HEK293 (cell line): ENCODE data around the gene SPOCK1.

Experiments
- CTCF ChIA-PET: fragments of 350-600 bp; formaldehyde crosslinking; extraction: SDS; loops from one replicate; lab custom pipeline; 2021; ENCODE audit warnings: antibody characterized with exemption; lab: Yijun Ruan, JAX
- POLR2A ChIA-PET: fragments of 300-600 bp; formaldehyde crosslinking; extraction: SDS; loops from one replicate; lab custom pipeline; 2020; ENCODE audit warnings: antibody characterized with exemption, inconsistent platforms; lab: Yijun Ruan, JAX
- H3K27ac ChIP-seq: fragments of 200-500 bp; sonication (Bioruptor generic); 2 replicates; pipeline ENCODE4 v1.5.1; 2014; ENCODE audit warnings: low read depth, low read length, control low read depth, inconsistent platforms; ENCODE audit errors: extremely low read depth
- H3K36me3 ChIP-seq, 2 experiments: fragments of 200-500 bp in 1 of 2; sonication (Bioruptor generic) in 1 of 2; 1 replicate in 1 of 2; 2 replicates in 1 of 2; pipeline ENCODE4 v1.5.1; 2014 to 2017; ENCODE audit warnings: inconsistent platforms in 2 of 2, low read length in 2 of 2; ENCODE audit not compliant: control insufficient read depth in 2 of 2, insufficient read depth in 1 of 2
- H3K4me1 ChIP-seq: fragments of 200-500 bp; sonication (Bioruptor generic); 2 replicates; pipeline ENCODE4 v1.5.1; 2014; ENCODE audit warnings: mild to moderate bottlenecking, low read length, inconsistent platforms; ENCODE audit not compliant: control insufficient read depth, insufficient read depth
- H3K4me3 ChIP-seq: 2 replicates; pipeline ENCODE4 v1.5.1; 2011; ENCODE audit warnings: low read depth, mild to moderate bottlenecking, control low read depth, low read length, moderate library complexity
- H3K9me3 ChIP-seq: fragments of 200-500 bp; sonication (Bioruptor generic); 2 replicates; pipeline ENCODE4 v1.5.1; 2014; ENCODE audit warnings: low read depth, low read length, inconsistent platforms; ENCODE audit not compliant: control insufficient read depth, insufficient read depth
- BCL11B ChIP-seq: fragments of 450-650 bp; formaldehyde crosslinking; IDR thresholded peaks from 2 replicates; pipeline ENCODE4 v1.5.1; 2016; ENCODE audit warnings: low read depth, missing biosample characterization, missing genetic modification characterization
- FEZF1 ChIP-seq: fragments of 450-650 bp; formaldehyde crosslinking; IDR thresholded peaks from 2 replicates; pipeline ENCODE4 v1.5.1; 2016; ENCODE audit warnings: missing biosample characterization, missing genetic modification characterization
- KLF7 ChIP-seq: fragments of 450-650 bp; formaldehyde crosslinking; IDR thresholded peaks from 2 replicates; pipeline ENCODE4 v1.5.1; 2016; ENCODE audit warnings: missing biosample characterization, missing genetic modification characterization, borderline replicate concordance
- OSR2 ChIP-seq: fragments of 450-650 bp; formaldehyde crosslinking; IDR thresholded peaks from 2 replicates; pipeline ENCODE4 v1.5.1; 2016; ENCODE audit warnings: missing biosample characterization, missing genetic modification characterization
- PRDM1 ChIP-seq: fragments of 450-650 bp; formaldehyde crosslinking; IDR thresholded peaks from 2 replicates; pipeline ENCODE4; 2016; ENCODE audit warnings: missing biosample characterization, missing genetic modification characterization
- SCRT1 ChIP-seq: fragments of 450-650 bp; formaldehyde crosslinking; IDR thresholded peaks from 2 replicates; pipeline ENCODE4 v1.5.1; 2016; ENCODE audit warnings: missing biosample characterization, missing genetic modification characterization, borderline replicate concordance
- TRIM28 ChIP-seq: IDR thresholded peaks from 2 replicates; pipeline ENCODE4 v1.6.1; 2011; ENCODE audit warnings: low read length, control low read depth, borderline replicate concordance
- ZNF133 ChIP-seq: fragments of 450-650 bp; formaldehyde crosslinking; IDR thresholded peaks from 2 replicates; pipeline ENCODE4 v1.5.1; 2016; ENCODE audit warnings: missing biosample characterization, missing genetic modification characterization
- ZNF174 ChIP-seq: fragments of 450-650 bp; formaldehyde crosslinking; IDR thresholded peaks from 2 replicates; pipeline ENCODE4 v1.5.0; 2017; ENCODE audit warnings: missing biosample characterization, mild to moderate bottlenecking, missing genetic modification characterization
- ZNF175 ChIP-seq: fragments of 450-650 bp; formaldehyde crosslinking; IDR thresholded peaks from 2 replicates; pipeline ENCODE4 v1.5.1; 2016; ENCODE audit warnings: missing biosample characterization, missing genetic modification characterization
- ZNF335 ChIP-seq: fragments of 450-650 bp; formaldehyde crosslinking; conservative IDR thresholded peaks from 2 replicates; pipeline ENCODE4 v1.5.1; 2016; ENCODE audit warnings: missing biosample characterization, missing genetic modification characterization
- ZNF596 ChIP-seq: fragments of 450-650 bp; IDR thresholded peaks from 2 replicates; pipeline ENCODE4 v1.5.0; 2018; ENCODE audit warnings: missing biosample characterization, mild to moderate bottlenecking, missing genetic modification characterization, moderate library complexity
- ZNF707 ChIP-seq: fragments of 450-650 bp; formaldehyde crosslinking; IDR thresholded peaks from 2 replicates; pipeline ENCODE4 v1.5.1; 2016; ENCODE audit warnings: missing biosample characterization, missing genetic modification characterization
- ZNF843 ChIP-seq: fragments of 450-650 bp; formaldehyde crosslinking; IDR thresholded peaks from 2 replicates; pipeline ENCODE4 v1.5.1; 2016; ENCODE audit warnings: missing biosample characterization, missing genetic modification characterization
- ZSCAN16 ChIP-seq: fragments of 450-650 bp; formaldehyde crosslinking; IDR thresholded peaks from 2 replicates; pipeline ENCODE4 v1.5.1; 2016; ENCODE audit warnings: missing biosample characterization, missing genetic modification characterization
- TF ChIP-seq, protein P1 (sequence below): fragments of 450-650 bp; formaldehyde crosslinking; IDR thresholded peaks from 2 replicates; pipeline ENCODE4 v1.5.1; 2016; ENCODE audit warnings: missing biosample characterization, missing genetic modification characterization, low read depth
- TF ChIP-seq, protein P2 (sequence below): fragments of 450-650 bp; IDR thresholded peaks from 2 replicates; pipeline ENCODE4 v1.5.1; 2018; ENCODE audit warnings: missing biosample characterization, missing genetic modification characterization
- TF ChIP-seq, protein P3 (sequence below): fragments of 450-650 bp; formaldehyde crosslinking; IDR thresholded peaks from 2 replicates; pipeline ENCODE4 v1.5.1; 2017; ENCODE audit warnings: missing biosample characterization, missing genetic modification characterization
- TF ChIP-seq, protein P4 (sequence below): fragments of 450-650 bp; formaldehyde crosslinking; optimal IDR thresholded peaks from 2 replicates; pipeline ENCODE3; 2016; ENCODE audit warnings: missing biosample characterization, mild to moderate bottlenecking, missing genetic modification characterization
- TF ChIP-seq, protein P5 (sequence below): fragments of 450-650 bp; formaldehyde crosslinking; IDR thresholded peaks from 2 replicates; pipeline ENCODE4 v1.5.1; 2017; ENCODE audit warnings: missing biosample characterization, mild to moderate bottlenecking, missing genetic modification characterization, moderate library complexity
- TF ChIP-seq, protein P6 (sequence below): fragments of 450-650 bp; IDR thresholded peaks from 2 replicates; pipeline ENCODE4 v1.5.1; 2018; ENCODE audit warnings: missing biosample characterization, mild to moderate bottlenecking, missing genetic modification characterization

SPOCK1 gene

DNA sequence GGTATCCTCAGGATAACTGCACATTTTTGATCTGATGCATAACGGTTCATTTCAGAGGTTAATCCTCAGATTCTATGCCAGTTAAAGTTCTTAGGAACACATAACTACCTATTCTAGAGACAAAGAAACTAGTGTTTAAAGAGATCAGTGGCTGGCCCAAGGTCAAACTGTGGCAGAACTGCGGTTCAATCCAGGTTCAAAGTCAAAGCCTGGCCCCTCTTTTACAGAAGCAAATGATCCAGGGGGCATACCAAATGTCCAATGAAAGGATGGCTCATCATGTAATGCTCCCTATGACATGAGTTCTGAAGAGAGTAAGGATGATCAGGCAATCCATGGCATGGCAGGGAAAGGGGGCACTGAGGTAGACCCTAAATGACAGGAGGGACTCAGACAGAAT is 283.3 kb downstream of the SPOCK1 start:
- ChIA-PET POLR2A (no interaction called here), CTCF (no interaction called here)
- Histone ChIP-seq H3K27ac (no peak overlapping the region), H3K9me3 (no peaks in the 10 kb centered on the region), H3K36me3 (no peaks in the 10 kb centered on the region), H3K4me1 (no peaks in the 10 kb centered on the region), H3K4me3 (no peak overlapping the region)
- no peak for TF ChIP-seq BCL11B
- TF ChIP-seq, protein P1, sequence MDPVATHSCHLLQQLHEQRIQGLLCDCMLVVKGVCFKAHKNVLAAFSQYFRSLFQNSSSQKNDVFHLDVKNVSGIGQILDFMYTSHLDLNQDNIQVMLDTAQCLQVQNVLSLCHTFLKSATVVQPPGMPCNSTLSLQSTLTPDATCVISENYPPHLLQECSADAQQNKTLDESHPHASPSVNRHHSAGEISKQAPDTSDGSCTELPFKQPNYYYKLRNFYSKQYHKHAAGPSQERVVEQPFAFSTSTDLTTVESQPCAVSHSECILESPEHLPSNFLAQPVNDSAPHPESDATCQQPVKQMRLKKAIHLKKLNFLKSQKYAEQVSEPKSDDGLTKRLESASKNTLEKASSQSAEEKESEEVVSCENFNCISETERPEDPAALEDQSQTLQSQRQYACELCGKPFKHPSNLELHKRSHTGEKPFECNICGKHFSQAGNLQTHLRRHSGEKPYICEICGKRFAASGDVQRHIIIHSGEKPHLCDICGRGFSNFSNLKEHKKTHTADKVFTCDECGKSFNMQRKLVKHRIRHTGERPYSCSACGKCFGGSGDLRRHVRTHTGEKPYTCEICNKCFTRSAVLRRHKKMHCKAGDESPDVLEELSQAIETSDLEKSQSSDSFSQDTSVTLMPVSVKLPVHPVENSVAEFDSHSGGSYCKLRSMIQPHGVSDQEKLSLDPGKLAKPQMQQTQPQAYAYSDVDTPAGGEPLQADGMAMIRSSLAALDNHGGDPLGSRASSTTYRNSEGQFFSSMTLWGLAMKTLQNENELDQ, result no peak
- TF ChIP-seq ZNF596 (tag by site-specific recombination), result no peak
- TF ChIP-seq, protein P2, sequence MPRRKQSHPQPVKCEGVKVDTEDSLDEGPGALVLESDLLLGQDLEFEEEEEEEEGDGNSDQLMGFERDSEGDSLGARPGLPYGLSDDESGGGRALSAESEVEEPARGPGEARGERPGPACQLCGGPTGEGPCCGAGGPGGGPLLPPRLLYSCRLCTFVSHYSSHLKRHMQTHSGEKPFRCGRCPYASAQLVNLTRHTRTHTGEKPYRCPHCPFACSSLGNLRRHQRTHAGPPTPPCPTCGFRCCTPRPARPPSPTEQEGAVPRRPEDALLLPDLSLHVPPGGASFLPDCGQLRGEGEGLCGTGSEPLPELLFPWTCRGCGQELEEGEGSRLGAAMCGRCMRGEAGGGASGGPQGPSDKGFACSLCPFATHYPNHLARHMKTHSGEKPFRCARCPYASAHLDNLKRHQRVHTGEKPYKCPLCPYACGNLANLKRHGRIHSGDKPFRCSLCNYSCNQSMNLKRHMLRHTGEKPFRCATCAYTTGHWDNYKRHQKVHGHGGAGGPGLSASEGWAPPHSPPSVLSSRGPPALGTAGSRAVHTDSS (tag by site-specific recombination), result no peak
- no peak for TF ChIP-seq TRIM28
- no peak for TF ChIP-seq SCRT1 (tag by site-specific recombination)
- TF ChIP-seq FEZF1 (tag by site-specific recombination), result no peak
- no peak for TF ChIP-seq ZNF174 (tag by site-specific recombination)

DNA sequence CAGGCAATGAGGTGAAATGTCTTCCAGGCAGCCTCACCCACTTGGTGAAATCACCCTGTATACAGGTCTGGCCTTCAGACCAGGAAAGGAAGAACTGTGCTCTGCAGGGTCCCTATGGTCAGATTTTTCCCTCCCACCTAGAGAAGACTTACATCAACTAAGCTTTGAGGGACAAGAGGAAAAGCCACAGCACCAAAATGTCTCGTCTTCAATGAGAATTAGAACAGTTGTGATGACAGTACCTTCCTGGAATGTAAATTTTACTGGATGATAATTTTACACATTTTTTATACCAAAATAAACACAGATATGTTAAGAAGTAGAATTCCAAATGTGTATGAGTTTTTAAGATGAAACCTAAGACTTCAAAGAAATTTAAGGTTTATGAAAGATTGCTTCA is 283.9 kb downstream of the SPOCK1 start:
- ChIA-PET CTCF (no interaction called here), POLR2A (no interaction called here)
- Histone ChIP-seq H3K4me3 (no peak overlapping the region), H3K9me3 (no peaks in the 10 kb centered on the region), H3K4me1 (no peaks in the 10 kb centered on the region), H3K27ac (no peak overlapping the region), H3K36me3 (no peaks in the 10 kb centered on the region)
- no peak for TF ChIP-seq ZNF133 (tag by site-specific recombination)
- TF ChIP-seq, protein P3, sequence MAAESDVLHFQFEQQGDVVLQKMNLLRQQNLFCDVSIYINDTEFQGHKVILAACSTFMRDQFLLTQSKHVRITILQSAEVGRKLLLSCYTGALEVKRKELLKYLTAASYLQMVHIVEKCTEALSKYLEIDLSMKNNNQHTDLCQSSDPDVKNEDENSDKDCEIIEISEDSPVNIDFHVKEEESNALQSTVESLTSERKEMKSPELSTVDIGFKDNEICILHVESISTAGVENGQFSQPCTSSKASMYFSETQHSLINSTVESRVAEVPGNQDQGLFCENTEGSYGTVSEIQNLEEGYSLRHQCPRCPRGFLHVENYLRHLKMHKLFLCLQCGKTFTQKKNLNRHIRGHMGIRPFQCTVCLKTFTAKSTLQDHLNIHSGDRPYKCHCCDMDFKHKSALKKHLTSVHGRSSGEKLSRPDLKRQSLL (tag by site-specific recombination), result no peak
- no peak for TF ChIP-seq OSR2
- TF ChIP-seq ZSCAN16 (tag by site-specific recombination), result no peak
- TF ChIP-seq ZNF175, result no peak
- TF ChIP-seq, protein P4, sequence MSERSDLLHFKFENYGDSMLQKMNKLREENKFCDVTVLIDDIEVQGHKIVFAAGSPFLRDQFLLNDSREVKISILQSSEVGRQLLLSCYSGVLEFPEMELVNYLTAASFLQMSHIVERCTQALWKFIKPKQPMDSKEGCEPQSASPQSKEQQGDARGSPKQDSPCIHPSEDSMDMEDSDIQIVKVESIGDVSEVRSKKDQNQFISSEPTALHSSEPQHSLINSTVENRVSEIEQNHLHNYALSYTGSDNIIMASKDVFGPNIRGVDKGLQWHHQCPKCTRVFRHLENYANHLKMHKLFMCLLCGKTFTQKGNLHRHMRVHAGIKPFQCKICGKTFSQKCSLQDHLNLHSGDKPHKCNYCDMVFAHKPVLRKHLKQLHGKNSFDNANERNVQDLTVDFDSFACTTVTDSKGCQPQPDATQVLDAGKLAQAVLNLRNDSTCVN (tag by site-specific recombination), result no peak
- TF ChIP-seq ZNF707 (tag by site-specific recombination), result no peak
- no peak for TF ChIP-seq ZNF174 (tag by site-specific recombination)
- TF ChIP-seq KLF7 (tag by site-specific recombination), result no peak
- TF ChIP-seq, protein P5, sequence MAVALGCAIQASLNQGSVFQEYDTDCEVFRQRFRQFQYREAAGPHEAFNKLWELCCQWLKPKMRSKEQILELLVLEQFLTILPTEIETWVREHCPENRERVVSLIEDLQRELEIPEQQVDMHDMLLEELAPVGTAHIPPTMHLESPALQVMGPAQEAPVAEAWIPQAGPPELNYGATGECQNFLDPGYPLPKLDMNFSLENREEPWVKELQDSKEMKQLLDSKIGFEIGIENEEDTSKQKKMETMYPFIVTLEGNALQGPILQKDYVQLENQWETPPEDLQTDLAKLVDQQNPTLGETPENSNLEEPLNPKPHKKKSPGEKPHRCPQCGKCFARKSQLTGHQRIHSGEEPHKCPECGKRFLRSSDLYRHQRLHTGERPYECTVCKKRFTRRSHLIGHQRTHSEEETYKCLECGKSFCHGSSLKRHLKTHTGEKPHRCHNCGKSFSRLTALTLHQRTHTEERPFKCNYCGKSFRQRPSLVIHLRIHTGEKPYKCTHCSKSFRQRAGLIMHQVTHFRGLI (tag by site-specific recombination), result no peak
- TF ChIP-seq, protein P6, sequence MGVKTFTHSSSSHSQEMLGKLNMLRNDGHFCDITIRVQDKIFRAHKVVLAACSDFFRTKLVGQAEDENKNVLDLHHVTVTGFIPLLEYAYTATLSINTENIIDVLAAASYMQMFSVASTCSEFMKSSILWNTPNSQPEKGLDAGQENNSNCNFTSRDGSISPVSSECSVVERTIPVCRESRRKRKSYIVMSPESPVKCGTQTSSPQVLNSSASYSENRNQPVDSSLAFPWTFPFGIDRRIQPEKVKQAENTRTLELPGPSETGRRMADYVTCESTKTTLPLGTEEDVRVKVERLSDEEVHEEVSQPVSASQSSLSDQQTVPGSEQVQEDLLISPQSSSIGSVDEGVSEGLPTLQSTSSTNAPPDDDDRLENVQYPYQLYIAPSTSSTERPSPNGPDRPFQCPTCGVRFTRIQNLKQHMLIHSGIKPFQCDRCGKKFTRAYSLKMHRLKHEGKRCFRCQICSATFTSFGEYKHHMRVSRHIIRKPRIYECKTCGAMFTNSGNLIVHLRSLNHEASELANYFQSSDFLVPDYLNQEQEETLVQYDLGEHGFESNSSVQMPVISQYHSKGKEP (tag by site-specific recombination), result no peak
- TF ChIP-seq ZNF843 (tag by site-specific recombination), result no peak
- TF ChIP-seq ZNF335 (tag by site-specific recombination), result no peak
- no peak for TF ChIP-seq PRDM1 (tag by site-specific recombination)
